HepG2 (cell line): ENCODE data around the gene HDDC2. TPM values are rescaled to one million over a fixed set of nuclear protein-coding genes. Genes with fewer than 3 reads are reported as not detected.

Experiments used
- ATAC-seq: fragments of 200-7000 bp; cut with Tn5 transposase; 3 replicates; pipeline ENCODE4 v1.9.1; 2020; ENCODE audit warnings: mild to moderate bottlenecking, moderate library complexity
- BruUV-seq: library from RNA; stranded (reverse); fragments of 400-500 nt; replicated peaks from 2 replicates; lab custom pipeline; 2021; lab: Mats Ljungman, UMichigan
- CTCF ChIA-PET: fragments of 300-600 bp; formaldehyde crosslinking; extraction: SDS; loops from one replicate; lab custom pipeline; 2021; ENCODE audit warnings: low total read pairs, inconsistent platforms, low intra/inter-chr PET ratio; lab: Yijun Ruan, JAX
- POLR2A ChIA-PET: fragments of 350-600 bp; sonication (Branson Sonifier 250); formaldehyde crosslinking; loops from one replicate; lab custom pipeline; 2020; ENCODE audit warnings: antibody characterized with exemption, inconsistent platforms; lab: Yijun Ruan, JAX
- DNase-seq: peaks from one replicate; pipeline ENCODE4 v3.0.0-alpha.2; 2015; ENCODE audit warnings: low spot score
- FAIRE-seq: peaks from 3 replicates; lab custom pipeline; 2011; peaks lifted over from hg19 to GRCh38; lab: Jason Lieb, UNC
- H2AFZ ChIP-seq: one replicate; pipeline ENCODE4 v1.6.1; 2011; ENCODE audit warnings: low read length, inconsistent platforms
- H3K27ac ChIP-seq: fragments of 300-600 bp; 3 replicates; pipeline ENCODE4 v1.8.0; 2011; ENCODE audit warnings: mixed run types, mild to moderate bottlenecking, mixed read lengths, low read length, inconsistent platforms; ENCODE audit not compliant: insufficient read depth; ENCODE audit errors: extremely low read length
- H3K27me3 ChIP-seq, 2 experiments: fragments of 200-600 bp in 1 of 2; 2 replicates in 1 of 2; 3 replicates in 1 of 2; pipeline versions ENCODE4 v1.6.0 to v1.8.0; 2011; ENCODE audit warnings: low read length in 2 of 2, mild to moderate bottlenecking in 2 of 2, moderate library complexity in 2 of 2, inconsistent platforms in 1 of 2; ENCODE audit not compliant: insufficient read depth in 2 of 2, control insufficient read depth in 1 of 2
- H3K36me3 ChIP-seq, 2 experiments: fragments of 200-600 bp in 1 of 2; replicated peaks in 1 of 2; 2 replicates in 1 of 2; 3 replicates in 1 of 2; pipeline versions ENCODE4 v1.5.1 to v1.8.0; 2011; ENCODE audit warnings: low read length in 2 of 2, inconsistent platforms in 1 of 2; ENCODE audit not compliant: insufficient read depth in 2 of 2, control insufficient read depth in 1 of 2
- H3K4me1 ChIP-seq: 2 replicates; pipeline ENCODE4 v1.5.1; 2012; ENCODE audit warnings: low read length, inconsistent platforms; ENCODE audit not compliant: insufficient read depth
- H3K4me2 ChIP-seq: 2 replicates; pipeline ENCODE4 v1.6.0; 2011; ENCODE audit warnings: low read depth, low read length, inconsistent platforms
- H3K4me3 ChIP-seq, 3 experiments: fragments of 200-600 bp in 1 of 3; sonication (generic), shearing (Covaris generic) in 1 of 3; replicated peaks in 1 of 3; 2 replicates each; pipeline ENCODE4 v1.5.1; 2011 to 2016; ENCODE audit warnings: low read length in 3 of 3, inconsistent platforms in 2 of 3, low read depth in 2 of 3, mild to moderate bottlenecking in 2 of 3, control low read depth in 1 of 3, mixed read lengths in 1 of 3; ENCODE audit not compliant: insufficient read depth in 1 of 3
- H3K79me2 ChIP-seq: one replicate; pipeline ENCODE4 v1.6.1; 2011; ENCODE audit warnings: low read length, inconsistent platforms; ENCODE audit not compliant: insufficient read depth
- H3K9ac ChIP-seq: 2 replicates; pipeline ENCODE4 v1.6.0; 2011; ENCODE audit warnings: mild to moderate bottlenecking, low read depth, low read length, inconsistent platforms; ENCODE audit not compliant: insufficient read depth
- H3K9me3 ChIP-seq: 2 replicates; pipeline ENCODE4 v1.5.1; 2012; ENCODE audit warnings: mild to moderate bottlenecking, low read length
- H4K20me1 ChIP-seq: 2 replicates; pipeline ENCODE4 v1.6.0; 2011; ENCODE audit warnings: inconsistent platforms, mild to moderate bottlenecking, low read length, moderate library complexity; ENCODE audit not compliant: insufficient read depth
- CBFB ChIP-seq: sonication (generic); formaldehyde crosslinking; IDR thresholded peaks from 2 replicates; pipeline ENCODE4 v1.4.0; 2020; ENCODE audit warnings: missing genetic modification reagents
- MYNN ChIP-seq: sonication (generic); formaldehyde crosslinking; IDR thresholded peaks from 2 replicates; pipeline ENCODE4 v1.4.0; 2020; ENCODE audit warnings: mild to moderate bottlenecking, low read depth, missing genetic modification reagents
- MZF1 ChIP-seq: sonication (generic); formaldehyde crosslinking; IDR thresholded peaks from 2 replicates; pipeline ENCODE4 v1.8.1; 2023; ENCODE audit warnings: mild to moderate bottlenecking, missing genetic modification reagents, borderline replicate concordance
- NAIF1 ChIP-seq: sonication (generic); formaldehyde crosslinking; IDR thresholded peaks from 2 replicates; pipeline ENCODE4 v1.5.0; 2020; ENCODE audit warnings: mild to moderate bottlenecking, missing genetic modification reagents, borderline replicate concordance
- RORA ChIP-seq: sonication (generic); formaldehyde crosslinking; IDR thresholded peaks from 2 replicates; pipeline ENCODE4 v1.5.0; 2020; ENCODE audit warnings: mild to moderate bottlenecking, missing genetic modification reagents, moderate library complexity
- RXRA ChIP-seq: sonication (generic); formaldehyde crosslinking; IDR thresholded peaks from 2 replicates; pipeline ENCODE4 v1.5.1; 2020; ENCODE audit warnings: missing genetic modification reagents
- ZBTB33 ChIP-seq: sonication (generic); formaldehyde crosslinking; IDR thresholded peaks from 2 replicates; pipeline ENCODE4 v1.4.0; 2020; ENCODE audit warnings: missing genetic modification reagents
- ZNF256 ChIP-seq: sonication (generic); formaldehyde crosslinking; conservative IDR thresholded peaks from 2 replicates; pipeline ENCODE4 v1.4.0; 2020; ENCODE audit warnings: missing genetic modification reagents
- ZSCAN31 ChIP-seq: sonication (generic); formaldehyde crosslinking; IDR thresholded peaks from 2 replicates; pipeline ENCODE4 v1.5.0; 2020; ENCODE audit warnings: low read depth, mild to moderate bottlenecking, missing genetic modification reagents
- WGBS: methylation state at CpG from one replicate; pipeline ENCODE4 v1.1.6; 2017; ENCODE audit warnings: low lambda C conversion rate; 5-methylcytosine and 5-hydroxymethylcytosine counted together
- in situ Hi-C: cut with HindIII; loops from 2 replicates; pipeline ENCODE4 v1.10.0; 2017; ENCODE audit warnings: low pct_unique_long_range_greater_than_20kb; ENCODE audit not compliant: extremely low pct_ligation_motif_present
- intact Hi-C: fragments of 100-400 bp; cut with micrococcal nuclease; formaldehyde crosslinking; loops from one replicate; pipeline ENCODE4 v1.10.0; 2022; ENCODE audit not compliant: unreplicated experiment
- polyA plus RNA-seq, 8 experiments: library from polyadenylated mRNA; depleted of rRNA in 3 of 8; stranded (reverse) in 7 of 8; unstranded in 1 of 8; fragments of >200 nt; fragmentation: Illumina TruSeq in 4 of 8; extraction: Trizol in 4 of 8; gene quantifications; 2 replicates each; pipeline versions ENCODE4 v1.2.1 to v1.2.3, GENCODE V29; 2011 to 2016; ENCODE audit warnings: low read depth in 4 of 8, missing spikeins in 1 of 8, mixed read lengths in 1 of 8; ENCODE audit not compliant: insufficient read depth in 1 of 8
- total RNA-seq, 5 experiments: library from RNA; depleted of rRNA; stranded (reverse); fragments of >200 nt; fragmentation: Illumina TruSeq; extraction: Trizol; gene quantifications; 2 replicates each; pipeline ENCODE4 v1.2.3, GENCODE V29; 2016; ENCODE audit warnings: low read depth in 1 of 5
- TF ChIP-seq, protein P1 (sequence below): sonication (generic); formaldehyde crosslinking; IDR thresholded peaks from 2 replicates; pipeline ENCODE4 v1.8.0; 2022; ENCODE audit warnings: low read depth, missing genetic modification reagents
- TF ChIP-seq, protein P2 (sequence below): sonication (generic); formaldehyde crosslinking; IDR thresholded peaks from 2 replicates; pipeline ENCODE4 v1.4.0; 2020; ENCODE audit warnings: missing genetic modification reagents, borderline replicate concordance

The HDDC2 gene
- total and polyA plus RNA-seq, 2 of the 13 experiments (the other 11 are each of a cell fraction or from before 2014, with no cell fraction given): 76.7 to 78.7 TPM

DNA sequence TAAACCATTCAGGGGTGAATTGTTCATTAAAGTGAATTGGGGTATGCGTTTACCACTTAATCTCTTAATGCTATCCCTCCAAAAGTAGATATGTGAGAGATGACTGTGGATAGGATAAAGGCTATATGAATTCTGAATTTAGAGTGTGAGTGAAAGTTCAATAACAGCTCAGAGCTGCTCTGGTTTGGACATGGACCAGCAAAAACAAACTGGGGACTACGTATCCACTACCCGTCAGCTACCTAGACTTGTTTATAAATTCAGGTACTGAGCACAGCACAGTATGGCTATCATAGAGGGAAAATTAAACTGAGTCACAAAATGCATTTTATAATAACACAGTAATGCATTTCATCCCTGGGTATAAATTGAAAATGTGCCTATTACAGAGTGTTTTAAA lies 44.4 kb downstream of the HDDC2 start:
- no TSS peak for BruUV-seq
- no peaks in the 10 kb centered on the region for H3K9me3 ChIP-seq
- ATAC-seq: no peak
- intact Hi-C loops: no loop called here
- no peaks in the 10 kb centered on the region for H3K36me3 ChIP-seq
- H3K79me2 ChIP-seq: no peaks in the 10 kb centered on the region
- peaks cover 0 to 3% of the 10 kb centered on the region in 2 experiments; a peak in 1 of 5 replicates for H3K27me3 ChIP-seq
- H3K4me3 ChIP-seq: no peak overlapping the region
- in situ Hi-C loops: no loop called here
- no peak overlapping the region for H3K4me2 ChIP-seq
- H3K27ac ChIP-seq: no peak overlapping the region
- POLR2A ChIA-PET: no interaction called here
- CTCF ChIA-PET: no interaction called here
- H3K9ac ChIP-seq: no peak overlapping the region
- DNase-seq: no peak
- no peaks in the 10 kb centered on the region for H4K20me1 ChIP-seq
- TF ChIP-seq, protein P1, sequence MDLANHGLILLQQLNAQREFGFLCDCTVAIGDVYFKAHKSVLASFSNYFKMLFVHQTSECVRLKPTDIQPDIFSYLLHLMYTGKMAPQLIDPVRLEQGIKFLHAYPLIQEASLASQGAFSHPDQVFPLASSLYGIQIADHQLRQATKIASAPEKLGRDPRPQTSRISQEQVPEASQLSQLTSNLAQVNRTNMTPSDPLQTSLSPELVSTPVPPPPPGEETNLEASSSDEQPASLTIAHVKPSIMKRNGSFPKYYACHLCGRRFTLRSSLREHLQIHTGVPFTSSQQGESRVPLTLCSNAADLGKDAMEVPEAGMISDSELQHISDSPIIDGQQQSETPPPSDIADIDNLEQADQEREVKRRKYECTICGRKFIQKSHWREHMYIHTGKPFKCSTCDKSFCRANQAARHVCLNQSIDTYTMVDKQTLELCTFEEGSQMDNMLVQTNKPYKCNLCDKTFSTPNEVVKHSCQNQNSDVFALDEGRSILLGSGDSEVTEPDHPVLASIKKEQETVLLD (CRISPR knock-in tag): no peak
- no peak for TF ChIP-seq ZNF256 (CRISPR knock-in tag)
- no peaks in the 10 kb centered on the region for H3K4me1 ChIP-seq
- no peak overlapping the region for H2AFZ ChIP-seq
- WGBS: 54% methylated on average over 3 of the region's 3 CpGs
- FAIRE-seq: no peak

GRCh38 chr6:125255201-125255600 lies 46.6 kb downstream of the HDDC2 start:
- H3K36me3 ChIP-seq: no peaks in the 10 kb centered on the region
- no peak for ATAC-seq
- no peaks in the 10 kb centered on the region for H3K9me3 ChIP-seq
- in situ Hi-C loops: no loop called here
- DNase-seq: no peak
- peaks cover 0 to 3% of the 10 kb centered on the region in 2 experiments; a peak in 1 of 5 replicates for H3K27me3 ChIP-seq
- ChIA-PET CTCF (no interaction called here), POLR2A (no interaction called here)
- H3K4me3 ChIP-seq: no peak overlapping the region
- no peaks in the 10 kb centered on the region for H4K20me1 ChIP-seq
- H3K9ac ChIP-seq: no peak overlapping the region
- H3K4me1 ChIP-seq: no peaks in the 10 kb centered on the region
- intact Hi-C loops: no loop called here
- no peaks in the 10 kb centered on the region for H3K79me2 ChIP-seq
- no peak overlapping the region for H2AFZ ChIP-seq
- no peak overlapping the region for H3K27ac ChIP-seq
- BruUV-seq: no TSS peak
- WGBS: 33% methylated on average over 3 of the region's 3 CpGs
- FAIRE-seq: no peak
- no peak overlapping the region for H3K4me2 ChIP-seq
- TF ChIP-seq MZF1 (CRISPR knock-in tag) (no peak), NAIF1 (no peak), RORA (no peak), ZSCAN31 (CRISPR knock-in tag) (no peak), MYNN (CRISPR knock-in tag) (no peak), ZBTB33 (no peak), RXRA (no peak), CBFB (no peak)
- TF ChIP-seq, protein P2, sequence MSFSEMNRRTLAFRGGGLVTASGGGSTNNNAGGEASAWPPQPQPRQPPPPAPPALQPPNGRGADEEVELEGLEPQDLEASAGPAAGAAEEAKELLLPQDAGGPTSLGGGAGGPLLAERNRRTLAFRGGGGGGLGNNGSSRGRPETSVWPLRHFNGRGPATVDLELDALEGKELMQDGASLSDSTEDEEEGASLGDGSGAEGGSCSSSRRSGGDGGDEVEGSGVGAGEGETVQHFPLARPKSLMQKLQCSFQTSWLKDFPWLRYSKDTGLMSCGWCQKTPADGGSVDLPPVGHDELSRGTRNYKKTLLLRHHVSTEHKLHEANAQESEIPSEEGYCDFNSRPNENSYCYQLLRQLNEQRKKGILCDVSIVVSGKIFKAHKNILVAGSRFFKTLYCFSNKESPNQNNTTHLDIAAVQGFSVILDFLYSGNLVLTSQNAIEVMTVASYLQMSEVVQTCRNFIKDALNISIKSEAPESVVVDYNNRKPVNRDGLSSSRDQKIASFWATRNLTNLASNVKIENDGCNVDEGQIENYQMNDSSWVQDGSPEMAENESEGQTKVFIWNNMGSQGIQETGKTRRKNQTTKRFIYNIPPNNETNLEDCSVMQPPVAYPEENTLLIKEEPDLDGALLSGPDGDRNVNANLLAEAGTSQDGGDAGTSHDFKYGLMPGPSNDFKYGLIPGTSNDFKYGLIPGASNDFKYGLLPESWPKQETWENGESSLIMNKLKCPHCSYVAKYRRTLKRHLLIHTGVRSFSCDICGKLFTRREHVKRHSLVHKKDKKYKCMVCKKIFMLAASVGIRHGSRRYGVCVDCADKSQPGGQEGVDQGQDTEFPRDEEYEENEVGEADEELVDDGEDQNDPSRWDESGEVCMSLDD (CRISPR knock-in tag): no peak
